GM21526 (cell line): ENCODE results near the gene CXorf49B.

Experiments
- ATAC-seq: cut with Tn5 transposase; IDR thresholded peaks from one replicate; pipeline ENCODE4 v1.9.1; 2021; ENCODE audit warnings: moderate library complexity; ENCODE audit not compliant: unreplicated experiment, low FRiP score

CXorf49B gene

GRCh38 chrX:71815121-71815905, 52.2 kb downstream of the CXorf49B start:
- ATAC-seq, result no peak

- no peak for ATAC-seq
These were observed 52.7 kb downstream of the CXorf49B start for GRCh38 chrX:71815906-71816156.
